K562 (cell line): Measurements from ENCODE around the gene BAG1.

Source experiments
- ERF ChIP-seq: fragments of 450-650 bp; formaldehyde crosslinking; IDR thresholded peaks from 2 replicates; pipeline ENCODE4 v1.4.0; 2020; ENCODE audit warnings: mild to moderate bottlenecking, mixed read lengths
- GATAD2B ChIP-seq: fragments of 450-650 bp; IDR thresholded peaks from 2 replicates; pipeline ENCODE4 v1.6.1; 2017; ENCODE audit warnings: mild to moderate bottlenecking, borderline replicate concordance
- MYBL2 ChIP-seq, 2 experiments: fragments of 450-650 bp in 1 of 2; sonication (generic) in 1 of 2; formaldehyde crosslinking in 1 of 2; IDR thresholded peaks; 2 replicates each; pipeline versions ENCODE4 v1.6.1 to v1.8.1; 2017 to 2022; ENCODE audit warnings: borderline replicate concordance in 1 of 2, inconsistent platforms in 1 of 2, low read depth in 1 of 2, mild to moderate bottlenecking in 1 of 2, missing genetic modification reagents in 1 of 2, moderate library complexity in 1 of 2
- NR3C1 ChIP-seq: sonication (generic); formaldehyde crosslinking; IDR thresholded peaks from 2 replicates; pipeline ENCODE4 v1.8.1; 2022; ENCODE audit warnings: missing genetic modification reagents
- POLR2A ChIP-seq: fragments of 450-650 bp; conservative IDR thresholded peaks from 2 replicates; pipeline ENCODE4 v1.6.1; 2016
- ZNF175 ChIP-seq: fragments of 200-800 bp; sonication (Bioruptor generic); IDR thresholded peaks from 2 replicates; pipeline ENCODE4 v1.6.1; 2016; ENCODE audit warnings: low read depth, mild to moderate bottlenecking, missing genetic modification characterization, missing compliant biosample characterization
- TF ChIP-seq, protein P1 (sequence below): sonication (generic); formaldehyde crosslinking; IDR thresholded peaks from 2 replicates; pipeline ENCODE4 v1.9.0; 2022; ENCODE audit warnings: mild to moderate bottlenecking, missing genetic modification reagents
- TF ChIP-seq, protein P2 (sequence below), 2 experiments: IDR thresholded peaks; 2 replicates each; pipeline ENCODE4 v1.6.1; 2012; ENCODE audit warnings: improper control_type of control experiment in 2 of 2, low read depth in 2 of 2, low read length in 2 of 2, borderline replicate concordance in 1 of 2
- TF ChIP-seq, protein P3 (sequence below), 3 experiments: IDR thresholded peaks in 2 of 3; conservative IDR thresholded peaks in 1 of 3; 2 replicates each; pipeline ENCODE4 v1.5.1; 2011 to 2012; ENCODE audit warnings: low read length in 3 of 3, mild to moderate bottlenecking in 3 of 3, control low read depth in 2 of 3, improper control_type of control experiment in 1 of 3, inconsistent platforms in 1 of 3, low read depth in 1 of 3, mixed read lengths in 1 of 3, moderate library complexity in 1 of 3; ENCODE audit not compliant: insufficient read depth in 2 of 3

DNA sequence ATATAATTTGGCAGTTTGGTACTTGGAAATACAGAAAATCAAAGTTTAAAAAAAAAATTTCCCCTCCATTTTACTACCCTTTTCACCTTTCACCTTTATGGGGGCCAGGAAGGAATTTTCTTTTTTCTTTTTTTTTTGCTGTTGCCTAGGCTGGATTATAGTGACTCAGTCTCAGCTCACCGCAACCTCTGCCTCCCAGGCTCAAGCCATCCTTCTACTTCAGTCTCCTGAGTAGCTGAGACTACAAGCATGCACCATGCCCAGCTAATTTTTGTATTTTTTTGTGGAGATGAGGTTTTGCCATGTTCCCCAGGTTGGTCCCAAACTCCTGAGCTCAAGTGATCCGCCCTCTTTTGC is 9.4 kb upstream of the BAG1 start:
- TF ChIP-seq MYBL2 (IDR thresholded peaks at IDR 0.05; ENCODE audit: low read depth) (no peak), MYBL2 (CRISPR knock-in tag; IDR thresholded peaks at IDR 0.05; ENCODE audit: borderline replicate concordance) (no peak), GATAD2B (no peak), POLR2A (no peak), ERF (CRISPR knock-in tag) (no peak), NR3C1 (no peak), ZNF175 (CRISPR knock-in tag) (no peak)
- TF ChIP-seq, protein P1, sequence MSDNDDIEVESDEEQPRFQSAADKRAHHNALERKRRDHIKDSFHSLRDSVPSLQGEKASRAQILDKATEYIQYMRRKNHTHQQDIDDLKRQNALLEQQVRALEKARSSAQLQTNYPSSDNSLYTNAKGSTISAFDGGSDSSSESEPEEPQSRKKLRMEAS = no peak
- TF ChIP-seq, protein P2, sequence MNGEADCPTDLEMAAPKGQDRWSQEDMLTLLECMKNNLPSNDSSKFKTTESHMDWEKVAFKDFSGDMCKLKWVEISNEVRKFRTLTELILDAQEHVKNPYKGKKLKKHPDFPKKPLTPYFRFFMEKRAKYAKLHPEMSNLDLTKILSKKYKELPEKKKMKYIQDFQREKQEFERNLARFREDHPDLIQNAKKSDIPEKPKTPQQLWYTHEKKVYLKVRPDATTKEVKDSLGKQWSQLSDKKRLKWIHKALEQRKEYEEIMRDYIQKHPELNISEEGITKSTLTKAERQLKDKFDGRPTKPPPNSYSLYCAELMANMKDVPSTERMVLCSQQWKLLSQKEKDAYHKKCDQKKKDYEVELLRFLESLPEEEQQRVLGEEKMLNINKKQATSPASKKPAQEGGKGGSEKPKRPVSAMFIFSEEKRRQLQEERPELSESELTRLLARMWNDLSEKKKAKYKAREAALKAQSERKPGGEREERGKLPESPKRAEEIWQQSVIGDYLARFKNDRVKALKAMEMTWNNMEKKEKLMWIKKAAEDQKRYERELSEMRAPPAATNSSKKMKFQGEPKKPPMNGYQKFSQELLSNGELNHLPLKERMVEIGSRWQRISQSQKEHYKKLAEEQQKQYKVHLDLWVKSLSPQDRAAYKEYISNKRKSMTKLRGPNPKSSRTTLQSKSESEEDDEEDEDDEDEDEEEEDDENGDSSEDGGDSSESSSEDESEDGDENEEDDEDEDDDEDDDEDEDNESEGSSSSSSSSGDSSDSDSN (IDR thresholded peaks at IDR 0.05; ENCODE audit: borderline replicate concordance in 1 of 2, low read depth in 2 of 2, low read length in 2 of 2) = no peak
- TF ChIP-seq, protein P3, sequence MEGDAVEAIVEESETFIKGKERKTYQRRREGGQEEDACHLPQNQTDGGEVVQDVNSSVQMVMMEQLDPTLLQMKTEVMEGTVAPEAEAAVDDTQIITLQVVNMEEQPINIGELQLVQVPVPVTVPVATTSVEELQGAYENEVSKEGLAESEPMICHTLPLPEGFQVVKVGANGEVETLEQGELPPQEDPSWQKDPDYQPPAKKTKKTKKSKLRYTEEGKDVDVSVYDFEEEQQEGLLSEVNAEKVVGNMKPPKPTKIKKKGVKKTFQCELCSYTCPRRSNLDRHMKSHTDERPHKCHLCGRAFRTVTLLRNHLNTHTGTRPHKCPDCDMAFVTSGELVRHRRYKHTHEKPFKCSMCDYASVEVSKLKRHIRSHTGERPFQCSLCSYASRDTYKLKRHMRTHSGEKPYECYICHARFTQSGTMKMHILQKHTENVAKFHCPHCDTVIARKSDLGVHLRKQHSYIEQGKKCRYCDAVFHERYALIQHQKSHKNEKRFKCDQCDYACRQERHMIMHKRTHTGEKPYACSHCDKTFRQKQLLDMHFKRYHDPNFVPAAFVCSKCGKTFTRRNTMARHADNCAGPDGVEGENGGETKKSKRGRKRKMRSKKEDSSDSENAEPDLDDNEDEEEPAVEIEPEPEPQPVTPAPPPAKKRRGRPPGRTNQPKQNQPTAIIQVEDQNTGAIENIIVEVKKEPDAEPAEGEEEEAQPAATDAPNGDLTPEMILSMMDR (IDR thresholded peaks at IDR 0.05 in 2 of 3, conservative IDR thresholded peaks at IDR 0.05 in 1 of 3; ENCODE audit: insufficient read depth in 2 of 3, low read depth in 1 of 3, low read length in 3 of 3) = no peak
